A549 (cell line): ENCODE data around the gene TNNT2. TPM values are rescaled to one million over a fixed set of nuclear protein-coding genes. Genes with fewer than 3 reads are reported as not detected.

Experiments
- ATAC-seq, 2 experiments: fragments of 200-7000 bp in 1 of 2; fragments of >200 bp in 1 of 2; cut with Nextera tagmentation in 1 of 2; cut with Tn5 transposase in 1 of 2; 3 replicates each; pipeline versions ENCODE4 v1.8.0 to v1.9.1; 2018 to 2020; ENCODE audit warnings: mild to moderate bottlenecking in 1 of 2, moderate library complexity in 1 of 2
- CTCF ChIA-PET: fragments of 300-600 bp; sonication (Branson Sonifier 250); formaldehyde crosslinking; extraction: SDS; loops from one replicate; lab custom pipeline; 2021; ENCODE audit warnings: antibody characterized with exemption, inconsistent platforms; lab: Yijun Ruan, JAX
- POLR2A ChIA-PET: fragments of 350-600 bp; formaldehyde crosslinking; extraction: SDS; loops from one replicate; lab custom pipeline; 2021; ENCODE audit warnings: antibody characterized with exemption, inconsistent platforms; lab: Yijun Ruan, JAX
- DNase-seq, 2 experiments: peaks; one replicate each; pipeline versions ENCODE4 v3.0.0 to v3.0.0-alpha.2; 2011 to 2016; ENCODE audit warnings: low read depth in 1 of 2, low spot score in 1 of 2
- FAIRE-seq: peaks from 2 replicates; lab custom pipeline; 2011; peaks lifted over from hg19 to GRCh38; lab: Jason Lieb, UNC
- H3K27ac ChIP-seq, 2 experiments: fragments of >200 bp; sonication (Bioruptor Twin); formaldehyde crosslinking; 3 replicates each; pipeline ENCODE4 v1.5.1; 2016 to 2017
- H3K4me1 ChIP-seq: fragments of >200 bp; sonication (Bioruptor Twin); formaldehyde crosslinking; 3 replicates; pipeline ENCODE4 v1.6.1; 2016
- H3K4me2 ChIP-seq: fragments of >200 bp; sonication (Bioruptor Twin); formaldehyde crosslinking; 3 replicates; pipeline ENCODE4 v1.6.1; 2016
- H3K4me3 ChIP-seq: fragments of >200 bp; sonication (Bioruptor Twin); formaldehyde crosslinking; 3 replicates; pipeline ENCODE4 v1.5.1; 2016
- H3K9me3 ChIP-seq: fragments of >200 bp; sonication (Bioruptor Twin); formaldehyde crosslinking; 3 replicates; pipeline ENCODE4 v1.6.1; 2016
- BHLHE40 ChIP-seq: IDR thresholded peaks from 2 replicates; pipeline ENCODE4 v1.6.1; 2012; ENCODE audit warnings: low read depth, low read length, inconsistent platforms
- CBX8 ChIP-seq: fragments of 200-600 bp; sonication (generic); IDR thresholded peaks from 2 replicates; pipeline ENCODE4 v1.6.1; 2016
- CEBPB ChIP-seq, 2 experiments: fragments of >200 bp in 1 of 2; sonication (Bioruptor Twin) in 1 of 2; formaldehyde crosslinking in 1 of 2; IDR thresholded peaks; 2 replicates each; pipeline ENCODE4 v1.6.1; 2012 to 2016
- EHMT2 ChIP-seq: fragments of 200-600 bp; sonication (generic); IDR thresholded peaks from 2 replicates; pipeline ENCODE4 v1.6.1; 2016; ENCODE audit warnings: antibody characterized with exemption, low read depth, mild to moderate bottlenecking, moderate library complexity
- ESRRA ChIP-seq: fragments of 150-350 bp; IDR thresholded peaks from 2 replicates; pipeline ENCODE4 v1.6.1; 2014; ENCODE audit warnings: mild to moderate bottlenecking, low read length, borderline replicate concordance
- FOSL2 ChIP-seq, 2 experiments: fragments of 450-650 bp in 1 of 2; fragments of >200 bp in 1 of 2; sonication (Bioruptor Twin) in 1 of 2; formaldehyde crosslinking; IDR thresholded peaks; 2 replicates each; pipeline versions ENCODE4 v1.5.0 to v1.6.1; 2016 to 2020; ENCODE audit warnings: mild to moderate bottlenecking in 1 of 2, moderate library complexity in 1 of 2
- HDAC2 ChIP-seq: fragments of 200-600 bp; sonication (generic); IDR thresholded peaks from 2 replicates; pipeline ENCODE4 v1.6.1; 2016
- HOXB5 ChIP-seq: fragments of 250-450 bp; sonication (Bioruptor Pico); IDR thresholded peaks from 2 replicates; pipeline ENCODE4 v1.5.0; 2020; ENCODE audit warnings: mild to moderate bottlenecking, moderate library complexity
- JUNB ChIP-seq: fragments of >200 bp; sonication (Bioruptor Twin); formaldehyde crosslinking; IDR thresholded peaks from 2 replicates; pipeline ENCODE4 v1.6.1; 2016
- NPAS2 ChIP-seq: fragments of 250-450 bp; sonication (Bioruptor Pico); IDR thresholded peaks from 2 replicates; pipeline ENCODE4 v1.8.0; 2022; ENCODE audit warnings: mild to moderate bottlenecking, moderate library complexity, borderline replicate concordance
- PHF8 ChIP-seq: fragments of 200-600 bp; sonication (generic); IDR thresholded peaks from 2 replicates; pipeline ENCODE4 v1.6.1; 2016; ENCODE audit warnings: low read depth, mild to moderate bottlenecking, antibody characterized with exemption, moderate library complexity, borderline replicate concordance
- POLR2A ChIP-seq: IDR thresholded peaks from 2 replicates; pipeline ENCODE4 v1.6.1; 2012; ENCODE audit warnings: mild to moderate bottlenecking, low read length
- POLR2AphosphoS2 ChIP-seq: conservative IDR thresholded peaks from 2 replicates; pipeline ENCODE4 v1.6.1; 2012; ENCODE audit warnings: low read length, improper control_type of control experiment, inconsistent platforms
- RARB ChIP-seq: fragments of 250-450 bp; sonication (Bioruptor Pico); IDR thresholded peaks from 2 replicates; pipeline ENCODE4 v1.8.0; 2021; ENCODE audit warnings: mild to moderate bottlenecking, moderate library complexity
- RFX5 ChIP-seq: fragments of 450-650 bp; IDR thresholded peaks from 2 replicates; pipeline ENCODE4 v1.7.1; 2014; ENCODE audit warnings: antibody characterized with exemption, mild to moderate bottlenecking, moderate library complexity
- SREBF2 ChIP-seq: fragments of 450-650 bp; IDR thresholded peaks from 2 replicates; pipeline ENCODE4 v1.6.1; 2014; ENCODE audit warnings: mild to moderate bottlenecking, moderate library complexity
- ZNF302 ChIP-seq: fragments of 250-450 bp; sonication (Bioruptor Pico); IDR thresholded peaks from 2 replicates; pipeline ENCODE4 v1.9.0; 2021; ENCODE audit warnings: inconsistent platforms, mild to moderate bottlenecking, moderate library complexity
- ZSCAN20 ChIP-seq: fragments of 250-450 bp; sonication (Bioruptor Pico); IDR thresholded peaks from 2 replicates; pipeline ENCODE4 v1.8.0; 2022; ENCODE audit warnings: mild to moderate bottlenecking, moderate library complexity
- WGBS: methylation state at CpG from one replicate; pipeline ENCODE4 v1.1.6; 2017; ENCODE audit errors: missing lambda C conversion rate; 5-methylcytosine and 5-hydroxymethylcytosine counted together
- polyA plus RNA-seq, 4 experiments: library from polyadenylated mRNA; depleted of rRNA in 3 of 4; stranded (reverse); fragments of >200 nt; fragmentation: RNase III in 1 of 4; extraction: RNeasy Plus Mini Kit Qiagen cat#74134 plus additional on column Dnase treatment in 1 of 4; gene quantifications; 2 replicates in 3 of 4; 3 replicates in 1 of 4; pipeline ENCODE4 v1.2.3, GENCODE V29; 2011 to 2017
- TF ChIP-seq, protein P1 (sequence below): IDR thresholded peaks from 2 replicates; pipeline ENCODE4 v1.6.1; 2012
- TF ChIP-seq, protein P2 (sequence below): fragments of 200-600 bp; sonication (generic); IDR thresholded peaks from 2 replicates; pipeline ENCODE4 v1.6.1; 2016; ENCODE audit warnings: antibody characterized with exemption, mild to moderate bottlenecking, moderate library complexity
- TF ChIP-seq, protein P3 (sequence below): fragments of >200 bp; sonication (Bioruptor Twin); formaldehyde crosslinking; IDR thresholded peaks from 3 replicates; pipeline ENCODE4 v1.6.1; 2016

The TNNT2 gene
- polyA plus RNA-seq, 2 of the 4 experiments (the other 2 are of a cell fraction), result 0.09 TPM; not detected in 1

DNA sequence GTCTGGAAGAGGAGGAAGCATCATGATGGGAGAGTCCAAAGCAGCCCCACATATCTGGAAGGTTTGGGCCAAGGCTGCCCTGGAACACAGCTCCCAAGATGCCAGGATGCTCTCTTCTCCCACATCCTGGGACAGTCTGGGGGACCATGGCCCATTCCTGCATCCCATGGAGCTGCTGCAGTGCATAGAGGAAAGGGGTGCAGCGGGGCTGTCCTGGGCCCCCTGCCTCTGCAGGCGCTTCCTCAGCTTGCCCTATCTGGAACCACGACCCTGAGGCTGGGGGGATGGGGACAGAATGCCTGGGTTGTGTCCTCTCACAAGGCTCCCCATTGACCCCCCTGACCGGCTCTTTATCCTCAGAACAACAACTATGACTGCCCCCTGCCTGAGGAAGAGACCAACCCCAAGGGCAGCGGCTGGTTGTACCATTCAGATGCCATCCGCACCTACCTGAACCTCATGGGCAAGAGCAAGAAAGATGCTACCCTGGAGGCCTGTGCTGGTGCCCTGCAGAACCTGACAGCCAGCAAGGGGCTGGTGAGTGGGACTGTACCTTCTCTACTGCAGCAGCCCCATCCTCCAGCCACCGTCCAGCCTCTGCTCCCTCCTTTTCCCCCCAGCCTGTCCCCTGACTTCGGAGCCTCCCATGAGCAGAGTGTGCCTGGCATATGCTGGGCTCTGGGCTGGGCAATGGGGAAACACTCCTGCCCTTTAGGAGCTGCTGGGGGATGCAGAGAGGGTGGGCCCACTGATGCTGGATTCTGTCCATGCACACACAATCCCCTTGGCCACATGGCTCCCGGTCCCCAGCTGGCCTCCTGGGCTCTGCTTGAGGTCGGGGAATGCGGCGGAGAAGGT lies 54.6 kb downstream of the TNNT2 start:
- DNase-seq (no peak), FAIRE-seq (no peak), ATAC-seq (no peak)
- Histone ChIP-seq H3K27ac (no peak overlapping the region), H3K4me2 (no peak overlapping the region), H3K9me3 (no peaks in the 10 kb centered on the region), H3K4me1 (no peaks in the 10 kb centered on the region), H3K4me3 (no peak overlapping the region)
- WGBS, result 66% methylated on average over 12 of the region's 12 CpGs
- ChIA-PET CTCF (interaction anchor here (0.8 to 3.7 kb wide), 7 partner anchors 12 to 68 kb away, joined by 3 to 21 read pairs (median 4); no protein-coding TSS in a partner anchor), POLR2A (no interaction called here)
- TF ChIP-seq RFX5, result no peak
- no peak for TF ChIP-seq ZNF302 (CRISPR knock-in tag)
- no peak for TF ChIP-seq RARB (CRISPR knock-in tag)
- no peak for TF ChIP-seq ESRRA
- TF ChIP-seq, protein P1, sequence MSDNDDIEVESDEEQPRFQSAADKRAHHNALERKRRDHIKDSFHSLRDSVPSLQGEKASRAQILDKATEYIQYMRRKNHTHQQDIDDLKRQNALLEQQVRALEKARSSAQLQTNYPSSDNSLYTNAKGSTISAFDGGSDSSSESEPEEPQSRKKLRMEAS, result no peak
- TF ChIP-seq POLR2A, result no peak
- no peak for TF ChIP-seq JUNB
- TF ChIP-seq, protein P2, sequence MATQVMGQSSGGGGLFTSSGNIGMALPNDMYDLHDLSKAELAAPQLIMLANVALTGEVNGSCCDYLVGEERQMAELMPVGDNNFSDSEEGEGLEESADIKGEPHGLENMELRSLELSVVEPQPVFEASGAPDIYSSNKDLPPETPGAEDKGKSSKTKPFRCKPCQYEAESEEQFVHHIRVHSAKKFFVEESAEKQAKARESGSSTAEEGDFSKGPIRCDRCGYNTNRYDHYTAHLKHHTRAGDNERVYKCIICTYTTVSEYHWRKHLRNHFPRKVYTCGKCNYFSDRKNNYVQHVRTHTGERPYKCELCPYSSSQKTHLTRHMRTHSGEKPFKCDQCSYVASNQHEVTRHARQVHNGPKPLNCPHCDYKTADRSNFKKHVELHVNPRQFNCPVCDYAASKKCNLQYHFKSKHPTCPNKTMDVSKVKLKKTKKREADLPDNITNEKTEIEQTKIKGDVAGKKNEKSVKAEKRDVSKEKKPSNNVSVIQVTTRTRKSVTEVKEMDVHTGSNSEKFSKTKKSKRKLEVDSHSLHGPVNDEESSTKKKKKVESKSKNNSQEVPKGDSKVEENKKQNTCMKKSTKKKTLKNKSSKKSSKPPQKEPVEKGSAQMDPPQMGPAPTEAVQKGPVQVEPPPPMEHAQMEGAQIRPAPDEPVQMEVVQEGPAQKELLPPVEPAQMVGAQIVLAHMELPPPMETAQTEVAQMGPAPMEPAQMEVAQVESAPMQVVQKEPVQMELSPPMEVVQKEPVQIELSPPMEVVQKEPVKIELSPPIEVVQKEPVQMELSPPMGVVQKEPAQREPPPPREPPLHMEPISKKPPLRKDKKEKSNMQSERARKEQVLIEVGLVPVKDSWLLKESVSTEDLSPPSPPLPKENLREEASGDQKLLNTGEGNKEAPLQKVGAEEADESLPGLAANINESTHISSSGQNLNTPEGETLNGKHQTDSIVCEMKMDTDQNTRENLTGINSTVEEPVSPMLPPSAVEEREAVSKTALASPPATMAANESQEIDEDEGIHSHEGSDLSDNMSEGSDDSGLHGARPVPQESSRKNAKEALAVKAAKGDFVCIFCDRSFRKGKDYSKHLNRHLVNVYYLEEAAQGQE, result no peak
- TF ChIP-seq ZSCAN20, result no peak
- no peak for TF ChIP-seq BHLHE40
- TF ChIP-seq, all 56 proteins: peak for 0

DNA sequence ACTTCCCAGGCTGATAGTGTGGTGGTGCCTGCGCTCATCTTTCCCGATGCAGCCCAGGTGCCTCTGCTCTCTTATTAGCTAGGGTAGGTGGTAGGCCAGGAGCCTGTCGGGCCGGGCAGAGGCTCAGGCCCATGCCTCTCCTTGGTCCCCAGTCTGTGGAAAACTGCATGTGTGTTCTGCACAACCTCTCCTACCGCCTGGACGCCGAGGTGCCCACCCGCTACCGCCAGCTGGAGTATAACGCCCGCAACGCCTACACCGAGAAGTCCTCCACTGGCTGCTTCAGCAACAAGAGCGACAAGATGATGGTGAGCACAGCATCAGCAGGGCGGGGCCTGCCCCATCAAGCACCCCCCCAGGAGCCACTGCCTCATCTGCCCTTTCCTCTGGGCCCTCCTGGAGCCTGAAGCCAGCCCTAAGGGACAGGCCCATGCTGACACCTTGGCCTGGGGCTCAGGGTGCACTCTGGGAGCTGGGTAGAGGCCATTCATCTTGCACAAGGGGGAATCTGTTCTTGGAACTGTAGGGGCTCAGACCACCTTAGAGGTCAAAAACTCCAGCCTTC lies 55.6 kb downstream of the TNNT2 start:
- POLR2A ChIA-PET, result no interaction called here

More for the DNA sequence above, 55.6 kb downstream of the TNNT2 start:
- Histone ChIP-seq H3K9me3 (no peaks in the 10 kb centered on the region), H3K27ac (no peak overlapping the region), H3K4me1 (no peaks in the 10 kb centered on the region), H3K4me3 (no peak overlapping the region), H3K4me2 (no peak overlapping the region)
- TF ChIP-seq, protein P3, sequence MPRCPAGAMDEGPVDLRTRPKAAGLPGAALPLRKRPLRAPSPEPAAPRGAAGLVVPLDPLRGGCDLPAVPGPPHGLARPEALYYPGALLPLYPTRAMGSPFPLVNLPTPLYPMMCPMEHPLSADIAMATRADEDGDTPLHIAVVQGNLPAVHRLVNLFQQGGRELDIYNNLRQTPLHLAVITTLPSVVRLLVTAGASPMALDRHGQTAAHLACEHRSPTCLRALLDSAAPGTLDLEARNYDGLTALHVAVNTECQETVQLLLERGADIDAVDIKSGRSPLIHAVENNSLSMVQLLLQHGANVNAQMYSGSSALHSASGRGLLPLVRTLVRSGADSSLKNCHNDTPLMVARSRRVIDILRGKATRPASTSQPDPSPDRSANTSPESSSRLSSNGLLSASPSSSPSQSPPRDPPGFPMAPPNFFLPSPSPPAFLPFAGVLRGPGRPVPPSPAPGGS, result no peak
- TF ChIP-seq CEBPB (IDR thresholded peaks at IDR 0.05) (no peak), SREBF2 (no peak), ESRRA (no peak), POLR2AphosphoS2 (no peak), ZNF302 (CRISPR knock-in tag) (no peak), NPAS2 (CRISPR knock-in tag) (no peak), HOXB5 (CRISPR knock-in tag) (no peak), FOSL2 (IDR thresholded peaks at IDR 0.05) (no peak), FOSL2 (CRISPR knock-in tag; IDR thresholded peaks at IDR 0.05) (no peak), HDAC2 (no peak), PHF8 (no peak), ZSCAN20 (no peak), EHMT2 (no peak), CBX8 (no peak)
- no peak for DNase-seq
- FAIRE-seq, result no peak
- ATAC-seq, result no peak
- 77% methylated on average over 13 of the region's 15 CpGs for WGBS
- CTCF ChIA-PET, result interaction anchor here (1.0 to 3.7 kb wide), 5 partner anchors 11 to 67 kb away, joined by 3 to 21 read pairs (median 4); no protein-coding TSS in a partner anchor
